Transverse colon (tissue), 4 donors: ENCODE data around the gene CENPT. TPM values are rescaled to one million over a fixed set of nuclear protein-coding genes. Genes with fewer than 3 reads are reported as not detected.

Source experiments
- DNase-seq: peaks from one replicate; pipeline ENCODE4 v3.0.0-alpha.2; 2019
- H3K27ac ChIP-seq, 4 donors: fragments of 200-600 bp; sonication (generic); 2 replicates each; pipeline ENCODE4 v1.5.1; 2016 to 2018; ENCODE audit warnings: inconsistent platforms in 4 of 4
- H3K27me3 ChIP-seq: fragments of 200-600 bp; sonication (generic); 2 replicates; pipeline ENCODE4 v1.5.1; 2017; ENCODE audit warnings: inconsistent platforms
- H3K36me3 ChIP-seq, 4 donors: fragments of 200-600 bp; sonication (generic); 2 replicates each; pipeline ENCODE4 v1.5.1; 2017 to 2019; ENCODE audit warnings: inconsistent platforms in 4 of 4
- H3K4me1 ChIP-seq, 4 donors: fragments of 200-600 bp; sonication (generic); 2 replicates each; pipeline ENCODE4 v1.5.1; 2017 to 2020; ENCODE audit warnings: inconsistent platforms in 4 of 4
- H3K4me3 ChIP-seq, 4 donors: fragments of 200-600 bp; sonication (generic); 1 replicate in 1 of 4; 2 replicates in 3 of 4; pipeline versions ENCODE4 v1.5.1 to v1.6.1; 2017 to 2019; ENCODE audit warnings: inconsistent platforms in 4 of 4
- H3K9me3 ChIP-seq, 2 donors: fragments of 200-600 bp; sonication (generic); 2 replicates each; pipeline ENCODE4 v1.5.1; 2017 to 2019; ENCODE audit warnings: inconsistent platforms in 2 of 2
- CTCF ChIP-seq, 5 experiments: fragments of 200-600 bp in 3 of 5; fragments of 450-650 bp in 2 of 5; sonication (generic) in 3 of 5; IDR thresholded peaks; 1 replicate in 2 of 5; 2 replicates in 3 of 5; pipeline ENCODE4 v1.5.1; 2016 to 2017; ENCODE audit warnings: antibody characterized with exemption in 5 of 5, inconsistent platforms in 3 of 5, mild to moderate bottlenecking in 2 of 5, moderate library complexity in 1 of 5
- EP300 ChIP-seq: sonication (generic); formaldehyde crosslinking; IDR thresholded peaks from one replicate; pipeline ENCODE4 v1.6.1; 2017; ENCODE audit warnings: antibody characterized with exemption, low read depth
- POLR2A ChIP-seq: fragments of 450-650 bp; IDR thresholded peaks from one replicate; pipeline ENCODE4 v1.6.1; 2016; ENCODE audit warnings: antibody characterized with exemption, mild to moderate bottlenecking, moderate library complexity
- POLR2AphosphoS5 ChIP-seq, 3 donors: sonication (generic); formaldehyde crosslinking; IDR thresholded peaks; one replicate each; pipeline ENCODE4 v1.6.1; 2016; ENCODE audit warnings: antibody characterized with exemption in 3 of 3
- WGBS, 2 donors: methylation state at CpG; one replicate each; pipeline ENCODE4 v1.1.5; 2018; ENCODE audit warnings: low coverage in 1 of 2; 5-methylcytosine and 5-hydroxymethylcytosine counted together
- in situ Hi-C, 4 donors: fragments of 200-750 bp; cut with MboI; loops; one replicate each; pipeline versions ENCODE4 v1.15.0 to v1.15.1; 2017; ENCODE audit warnings: low sequenced_read_pairs in 3 of 4, low pct_ligation_motif_present in 1 of 4, low pct_unique_long_range_greater_than_20kb in 1 of 4
- intact Hi-C: fragments of 100-400 bp; cut with DNase I; formaldehyde crosslinking; loops from one replicate; pipeline ENCODE4 v1.15.1; 2023; ENCODE audit warnings: low total_unique reads
- total RNA-seq, 4 donors: library from RNA; depleted of rRNA; stranded (reverse); fragments of >200 nt; gene quantifications; one replicate each; pipeline ENCODE4 v1.1.0, GENCODE V29; 2016

CENPT gene
- total RNA-seq, 4 donors from 2014 or later, result 58.2 to 248 (median 100) TPM

- peak overlapping the region in 2 of 4 donors; percentile 76 to 82 for H3K4me3 ChIP-seq
- DNase-seq, result no peak
- in situ Hi-C loops (no loop called here), intact Hi-C loops (no loop called here)
- H3K27ac ChIP-seq, result peak overlapping the region in 1 of 4 donors; percentile 81
- H3K9me3 ChIP-seq, result no peaks in the 10 kb centered on the region
- WGBS, 2 donors, result 78% methylated on average over 4 of the region's 4 CpGs; no CpG with 5 or more reads in 1 of the 2 donors
- H3K27me3 ChIP-seq, result no peaks in the 10 kb centered on the region
- TF ChIP-seq CTCF (IDR thresholded peaks at IDR 0.05) (no peak), POLR2A (no peak), POLR2AphosphoS5 (IDR thresholded peaks at IDR 0.05) (no peak), EP300 (no peak)
- peaks cover 10 to 31% (median 16%) of the 10 kb centered on the region in 4 donors for H3K4me1 ChIP-seq
- peaks cover 0 to 1% (median 0%) of the 10 kb centered on the region in 4 donors for H3K36me3 ChIP-seq
Measured at GRCh38 chr16:67804853-67805542, 42.5 kb downstream of the CENPT start.

- 81 to 100% methylated on average over 1 to 3 of the region's 3 CpGs for WGBS, 2 donors
- in situ Hi-C loops, result no loop called here
- DNase-seq, result no peak
- Histone ChIP-seq H3K4me3 (no peak overlapping the region), H3K4me1 (peaks cover 10 to 31% (median 16%) of the 10 kb centered on the region in 4 donors), H3K27ac (no peak overlapping the region), H3K27me3 (no peaks in the 10 kb centered on the region), H3K9me3 (no peaks in the 10 kb centered on the region), H3K36me3 (peaks cover 0 to 7% (median 0%) of the 10 kb centered on the region in 4 donors)
- intact Hi-C loops, result no loop called here
- TF ChIP-seq POLR2A (no peak), POLR2AphosphoS5 (IDR thresholded peaks at IDR 0.05) (no peak), EP300 (no peak), CTCF (IDR thresholded peaks at IDR 0.05) (no peak)
Measured at GRCh38 chr16:67803894-67804293, 43.6 kb downstream of the CENPT start.

GRCh38 chr16:67801883-67802282, 45.6 kb downstream of the CENPT start:
- in situ Hi-C loops, result no loop called here

GRCh38 chr16:67801241-67801640, 46.3 kb downstream of the CENPT start:
- intact Hi-C loops, result no loop called here

More at GRCh38 chr16:67801883-67802282, 45.6 kb downstream of the CENPT start:
- 81% methylated on average over 2 of the region's 2 CpGs; no CpG with 5 or more reads in 1 of the 2 donors for WGBS, 2 donors
- no peak overlapping the region for H3K27ac ChIP-seq
- H3K4me3 ChIP-seq, result no peak overlapping the region
- no peak for DNase-seq
- peaks cover 0 to 7% (median 0%) of the 10 kb centered on the region in 4 donors for H3K36me3 ChIP-seq
- H3K27me3 ChIP-seq, result no peaks in the 10 kb centered on the region
- no peak for TF ChIP-seq POLR2A
- no peak for TF ChIP-seq CTCF (IDR thresholded peaks at IDR 0.05)
- no peak for TF ChIP-seq POLR2AphosphoS5 (IDR thresholded peaks at IDR 0.05)
- no peak for TF ChIP-seq EP300
- peaks cover 5 to 24% (median 11%) of the 10 kb centered on the region in 4 donors for H3K4me1 ChIP-seq
- no peaks in the 10 kb centered on the region for H3K9me3 ChIP-seq
- intact Hi-C loops, result no loop called here

More at GRCh38 chr16:67801241-67801640, 46.3 kb downstream of the CENPT start:
- no peak overlapping the region for H3K4me3 ChIP-seq
- H3K27me3 ChIP-seq, result no peaks in the 10 kb centered on the region
- no peak for DNase-seq
- in situ Hi-C loops, result no loop called here
- H3K9me3 ChIP-seq, result no peaks in the 10 kb centered on the region
- 100% methylated on average over 1 of the region's 1 CpG; no CpG with 5 or more reads in 1 of the 2 donors for WGBS, 2 donors
- peaks cover 5 to 24% (median 11%) of the 10 kb centered on the region in 4 donors for H3K4me1 ChIP-seq
- H3K27ac ChIP-seq, result no peak overlapping the region
- peaks cover 0 to 7% (median 0%) of the 10 kb centered on the region in 4 donors for H3K36me3 ChIP-seq
- TF ChIP-seq EP300 (no peak), POLR2AphosphoS5 (IDR thresholded peaks at IDR 0.05) (no peak), CTCF (IDR thresholded peaks at IDR 0.05) (no peak), POLR2A (no peak)
